NCI-H2029 treated with DMSO at 0.1 percent for 48 hours (cell line): Measurements from ENCODE around the gene SLC13A2.
"Not testable (repeated sequence)": the region's sequence is repeated elsewhere in the genome, so short reads cannot be mapped to it uniquely, and the experiment has no call there.

ENCODE experiments used
- DNase-seq: peaks from one replicate; lab custom pipeline; 2025; lab: John Stamatoyannopoulos, UW

The SLC13A2 gene

DNA sequence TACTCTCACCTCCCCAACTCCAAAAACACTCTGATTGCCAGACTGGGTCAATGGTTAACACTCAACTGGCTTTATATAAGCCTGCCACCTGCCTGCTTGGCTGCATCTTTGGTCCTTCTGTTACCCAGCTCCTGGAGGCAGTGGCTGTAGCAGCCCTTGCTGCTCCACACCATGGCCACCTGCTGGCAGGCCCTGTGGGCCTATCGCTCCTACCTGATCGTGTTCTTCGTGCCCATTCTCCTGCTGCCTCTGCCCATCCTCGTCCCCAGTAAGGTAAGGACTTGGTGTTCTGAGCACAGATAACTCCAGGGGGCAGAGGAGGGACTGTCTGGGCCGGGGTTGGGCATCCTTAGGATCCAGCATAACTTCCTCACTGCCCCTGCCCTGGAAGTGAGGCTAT, at the start of gene SLC13A2:
Gene SLC13A2, plus strand, starts transcription at position 103 of the 400 bp plus-strand sequence. Its CDS starts 69 bp downstream, at position 172.
- no peak for DNase-seq

GRCh38 chr17:28425206-28425605, 48.2 kb upstream of the SLC13A2 start:
- DNase-seq = no peak

DNA sequence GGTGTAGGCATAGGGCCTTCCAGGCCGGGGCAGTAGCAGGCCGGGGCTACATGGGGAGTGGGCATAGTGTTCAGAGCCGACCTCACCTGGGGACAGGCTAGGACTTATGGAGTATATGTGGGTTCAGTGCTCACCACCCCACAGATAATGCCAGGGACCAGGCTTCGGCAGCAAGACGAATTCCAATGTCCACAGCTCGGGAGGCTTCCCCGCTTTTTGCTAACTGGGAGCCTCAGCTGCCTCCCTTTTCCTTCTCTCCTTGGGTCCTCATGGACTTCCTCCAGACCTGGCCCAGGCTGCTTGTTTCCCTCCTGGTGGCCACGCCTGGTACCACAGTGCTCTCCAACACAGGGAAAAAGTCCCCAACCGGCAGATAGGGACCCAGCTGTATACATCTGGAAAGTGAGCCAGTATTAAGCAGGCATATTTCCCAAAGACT, 47.3 kb upstream of the SLC13A2 start:
- DNase-seq = no peak

- DNase-seq = no peak
Observed at GRCh38 chr17:28427371-28427770, 46.1 kb upstream of the SLC13A2 start.

GRCh38 chr17:28427982-28428381, 45.5 kb upstream of the SLC13A2 start:
- DNase-seq = not testable (repeated sequence)

DNA sequence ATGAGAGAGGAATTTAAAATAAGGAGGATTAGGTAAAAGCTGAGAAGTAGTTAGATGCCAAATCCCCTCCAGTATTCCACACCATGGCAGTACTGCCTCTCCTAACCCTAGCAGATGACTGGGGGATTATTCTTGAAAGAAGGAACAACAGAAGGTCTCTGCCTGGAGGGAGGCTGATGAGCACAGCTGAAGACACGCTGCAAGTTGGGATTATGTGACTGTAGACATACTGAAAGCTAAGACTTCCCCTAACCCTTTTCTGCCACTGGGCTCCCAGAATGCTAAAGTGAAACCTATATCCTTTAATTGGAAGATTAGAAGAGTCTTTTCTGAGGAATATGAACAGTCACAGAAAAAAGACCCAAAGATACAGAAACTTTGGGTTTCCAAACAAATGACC, 39.7 kb upstream of the SLC13A2 start:
- DNase-seq = no peak

GRCh38 chr17:28434326-28434725, 39.1 kb upstream of the SLC13A2 start:
- DNase-seq = not testable (repeated sequence)

DNA sequence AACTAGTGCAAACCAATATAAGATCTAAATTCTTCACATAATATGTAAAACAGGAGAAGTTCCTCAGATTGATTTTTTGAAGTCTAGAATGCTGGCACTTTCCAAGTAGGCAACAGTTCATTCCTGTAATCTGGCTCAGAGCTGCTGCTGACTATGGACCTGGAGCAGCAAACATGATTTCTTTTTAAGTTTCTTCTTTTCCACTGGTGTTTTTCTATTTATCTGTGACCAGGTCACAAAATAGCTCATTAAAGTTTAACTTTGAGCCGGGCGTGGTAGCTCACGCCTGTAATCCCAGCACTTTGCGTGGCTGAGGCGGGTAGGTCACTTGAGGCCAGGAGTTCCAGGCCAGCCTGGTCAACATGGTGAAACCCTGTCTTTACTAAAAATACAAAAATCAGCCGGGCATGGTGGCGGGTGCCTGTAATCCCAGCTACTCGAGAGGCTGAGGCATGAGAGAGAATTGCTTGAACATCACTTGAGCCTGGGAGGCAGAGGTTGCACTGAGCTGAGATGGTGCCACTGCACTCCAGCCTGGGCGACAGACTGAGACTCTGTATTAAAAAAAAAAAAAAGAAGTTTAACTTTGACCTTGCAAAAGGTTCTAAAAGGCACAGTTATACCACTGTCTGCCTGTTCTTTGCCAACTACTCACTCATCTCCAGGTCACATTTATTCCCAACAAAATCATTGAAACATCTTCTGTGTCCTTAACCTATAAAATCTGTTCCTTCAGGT, 29.4 kb upstream of the SLC13A2 start:
- no peak for DNase-seq

GRCh38 chr17:28446716-28447395, 26.6 kb upstream of the SLC13A2 start:
- no peak for DNase-seq

DNA sequence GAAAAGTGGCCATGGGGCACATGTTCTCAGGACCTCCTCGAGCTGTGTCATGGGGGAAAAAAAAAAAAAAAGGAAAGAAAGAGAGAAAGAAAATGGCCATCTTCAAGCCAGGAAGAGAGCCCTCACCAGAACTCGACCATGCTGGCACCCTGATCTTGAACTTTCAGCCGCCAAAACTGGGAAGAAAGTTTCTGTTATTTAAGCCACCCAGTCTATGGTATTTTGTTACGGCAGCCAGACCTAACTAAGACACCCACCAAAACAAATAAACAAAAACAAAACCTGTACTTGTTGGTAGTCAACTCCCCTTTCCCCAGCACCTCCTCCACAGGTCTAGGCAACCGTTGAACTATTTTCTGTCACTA, 26.1 kb upstream of the SLC13A2 start:
- DNase-seq = no peak

- no peak for DNase-seq
Observed at GRCh38 chr17:28449859-28450258, 23.6 kb upstream of the SLC13A2 start.

DNA sequence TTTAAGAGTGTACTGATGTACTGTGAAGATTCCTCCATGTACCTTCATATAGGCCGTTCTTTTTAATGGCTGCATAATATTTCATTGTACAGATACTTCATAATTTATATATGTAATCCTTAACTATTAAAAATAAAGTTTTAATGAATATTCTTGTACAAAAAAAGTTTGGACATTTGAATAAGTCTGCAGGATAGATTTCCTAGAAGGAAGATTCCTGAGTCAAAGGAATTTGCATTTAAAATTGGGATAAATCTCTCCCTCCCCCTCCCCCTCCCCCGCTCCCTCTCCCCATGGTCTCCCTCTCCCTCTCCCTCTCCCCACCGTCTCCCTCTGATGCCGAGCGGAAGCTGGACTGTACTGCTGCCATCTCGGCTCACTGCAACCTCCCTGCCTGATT, 15.6 kb upstream of the SLC13A2 start:
- DNase-seq = no peak

DNA sequence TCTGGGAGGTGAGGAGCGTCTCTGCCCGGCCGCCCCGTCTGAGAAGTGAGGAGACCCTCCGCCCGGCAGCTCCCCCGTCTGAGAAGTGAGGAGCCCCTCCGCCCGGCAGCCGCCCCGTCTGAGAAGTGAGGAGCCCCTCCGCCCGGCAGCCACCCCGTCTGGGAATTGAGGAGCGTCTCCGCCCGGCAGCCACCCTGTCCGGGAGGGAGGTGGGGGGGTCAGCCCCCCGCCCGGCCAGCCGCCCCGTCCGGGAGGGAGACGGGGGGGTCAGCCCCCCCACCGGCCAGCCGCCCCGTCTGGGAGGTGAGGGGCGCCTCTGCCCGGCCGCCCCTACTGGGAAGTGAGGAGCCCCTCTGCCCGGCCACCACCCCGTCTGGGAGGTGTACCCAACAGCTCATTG, 14.6 kb upstream of the SLC13A2 start:
- DNase-seq = not testable (repeated sequence)

GRCh38 chr17:28460901-28461300, 12.5 kb upstream of the SLC13A2 start:
- DNase-seq = no peak

- DNase-seq = no peak
Observed at GRCh38 chr17:28466001-28466400, 7.4 kb upstream of the SLC13A2 start.

DNA sequence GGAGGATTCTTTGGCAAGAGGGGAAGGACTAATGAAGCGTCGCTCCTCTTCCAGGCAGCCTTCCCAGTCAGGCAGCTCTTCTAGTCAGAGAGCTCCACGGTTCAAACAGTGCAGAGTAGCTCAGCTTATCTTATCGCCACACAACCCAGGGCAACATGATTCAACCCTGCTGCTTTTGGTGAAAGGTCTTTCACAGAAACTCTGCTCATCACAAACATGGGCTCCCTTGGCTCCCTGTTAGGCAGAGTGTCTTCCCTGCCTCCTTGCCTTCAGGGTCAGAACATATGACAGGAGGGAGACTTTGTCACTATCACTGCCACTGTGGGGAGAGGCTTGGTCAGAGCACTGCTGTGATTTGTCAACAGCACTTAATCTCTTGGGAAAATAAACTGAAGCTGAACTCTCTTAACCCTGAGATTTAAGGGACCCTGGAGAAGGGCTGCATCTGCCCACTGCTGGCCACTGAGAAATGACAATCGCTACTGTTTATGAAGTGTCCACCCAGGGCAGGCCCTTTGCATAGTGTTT, 6.9 kb upstream of the SLC13A2 start:
- no peak for DNase-seq

DNA sequence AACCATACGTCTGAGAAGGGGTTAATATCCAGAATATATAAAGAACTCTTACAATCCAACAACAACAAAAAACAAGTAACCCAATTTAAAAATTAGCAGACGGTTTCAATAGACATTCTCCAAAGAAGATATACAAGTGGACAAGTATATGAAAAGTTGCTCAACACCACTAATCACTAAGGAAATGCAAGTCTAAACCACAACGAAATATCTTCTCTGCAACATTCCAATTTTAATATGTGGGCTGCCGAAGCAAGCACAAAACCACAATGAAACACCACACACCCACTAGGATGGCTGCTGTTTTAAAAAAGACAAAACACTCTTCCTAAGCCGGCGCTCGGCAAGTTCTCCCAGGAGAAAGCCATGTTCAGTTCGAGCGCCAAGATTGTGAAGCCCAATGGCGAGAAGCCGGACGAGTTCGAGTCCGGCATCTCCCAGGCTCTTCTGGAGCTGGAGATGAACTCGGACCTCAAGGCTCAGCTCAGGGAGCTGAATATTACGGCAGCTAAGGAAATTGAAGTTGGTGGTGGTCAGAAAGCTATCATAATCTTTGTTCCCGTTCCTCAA, 5.9 kb upstream of the SLC13A2 start:
- DNase-seq = no peak

DNA sequence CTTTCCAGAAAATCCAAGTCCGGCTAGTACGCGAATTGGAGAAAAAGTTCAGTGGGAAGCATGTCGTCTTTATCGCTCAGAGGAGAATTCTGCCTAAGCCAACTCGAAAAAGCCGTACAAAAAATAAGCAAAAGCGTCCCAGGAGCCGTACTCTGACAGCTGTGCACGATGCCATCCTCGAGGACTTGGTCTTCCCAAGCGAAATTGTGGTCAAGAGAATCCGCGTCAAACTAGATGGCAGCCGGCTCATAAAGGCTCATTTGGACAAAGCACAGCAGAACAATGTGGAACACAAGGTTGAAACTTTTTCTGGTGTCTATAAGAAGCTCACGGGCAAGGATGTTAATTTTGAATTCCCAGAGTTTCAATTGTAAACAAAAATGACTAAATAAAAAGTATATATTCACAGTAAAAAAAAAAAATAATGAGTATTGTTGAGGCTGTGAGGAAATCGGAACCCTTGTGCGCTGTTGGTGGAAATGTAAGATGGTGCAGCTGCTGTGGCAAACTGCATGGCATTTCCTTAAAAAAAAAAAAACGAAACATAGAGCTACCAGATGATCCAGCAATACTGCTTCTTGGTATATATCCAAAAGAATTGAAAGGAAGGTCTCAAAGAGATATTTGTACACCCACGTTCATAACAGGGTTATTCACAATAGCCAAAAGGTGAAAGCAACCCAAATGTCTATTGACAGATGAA, 5.3 kb upstream of the SLC13A2 start:
- not testable (repeated sequence) for DNase-seq

DNA sequence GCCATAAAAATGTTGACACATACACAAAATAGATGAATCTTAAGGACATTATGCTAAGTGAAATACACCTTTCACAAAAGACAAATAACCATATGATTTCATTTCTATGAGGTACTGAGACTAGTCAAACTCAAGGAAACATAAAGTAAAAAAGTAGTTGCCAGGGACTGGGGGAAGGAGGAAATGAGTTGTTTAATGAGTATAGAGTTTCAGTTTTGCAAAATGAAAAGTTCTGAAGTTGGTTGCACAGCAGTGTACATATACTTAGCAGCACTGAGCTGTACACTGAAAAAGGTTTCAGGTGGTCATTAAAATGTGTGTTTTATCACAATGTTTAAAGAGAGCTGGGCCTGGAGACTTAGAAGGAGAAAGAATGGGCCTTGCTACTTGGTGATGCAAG, 4.7 kb upstream of the SLC13A2 start:
- DNase-seq = no peak

DNA sequence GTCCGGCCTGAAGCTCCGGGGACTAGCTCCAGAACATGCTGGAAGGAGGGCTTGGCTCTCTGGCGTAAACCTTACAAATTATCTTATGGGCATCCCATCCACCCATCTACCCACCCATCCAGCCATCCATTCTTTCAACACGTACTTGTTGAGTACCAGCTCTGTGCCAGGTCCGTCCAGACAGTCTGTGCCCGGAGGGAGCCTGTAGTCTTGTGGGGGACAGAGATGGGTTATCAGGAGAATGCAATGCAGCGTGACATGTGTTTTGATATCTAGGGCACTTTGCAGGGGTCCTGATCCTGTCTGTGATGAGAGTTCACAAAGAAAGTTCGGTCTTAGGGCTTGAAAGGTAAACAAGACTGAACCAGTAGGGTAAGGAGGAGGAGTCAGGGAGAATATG, 4.1 kb upstream of the SLC13A2 start:
- no peak for DNase-seq

- DNase-seq = no peak
Observed at GRCh38 chr17:28470266-28470913, 3.1 kb upstream of the SLC13A2 start.

GRCh38 chr17:28470914-28471366, 2.5 kb upstream of the SLC13A2 start:
- no peak for DNase-seq
